ENCODE results near the gene HK1.

Gene HK1

GRCh38 chr10:69406302-69406811 is 128.1 kb downstream of the HK1 start:
- DNase-seq (ENCODE audit: low spot score): no peak

- DNase-seq (ENCODE audit: low spot score): no peak
Measured at GRCh38 chr10:69406816-69407580, 128.7 kb downstream of the HK1 start.

- DNase-seq (ENCODE audit: low spot score): no peak
Measured at GRCh38 chr10:69407621-69408301, 129.5 kb downstream of the HK1 start.

- DNase-seq (ENCODE audit: low spot score): peak; percentile 83
Measured at GRCh38 chr10:69408318-69409175, 130.3 kb downstream of the HK1 start.

GRCh38 chr10:69409176-69409495 is 130.8 kb downstream of the HK1 start:
- DNase-seq (ENCODE audit: low spot score): peak; percentile 35

GRCh38 chr10:69409968-69410367 is 131.7 kb downstream of the HK1 start:
- DNase-seq (ENCODE audit: low spot score): peak; percentile 57

- no peak for DNase-seq (ENCODE audit: low spot score)
Measured at GRCh38 chr10:69410487-69410886, 132.2 kb downstream of the HK1 start.

- no peak for DNase-seq (ENCODE audit: low spot score)
Measured at GRCh38 chr10:69411476-69411875, 133.2 kb downstream of the HK1 start.

GRCh38 chr10:69412232-69412790 is 134.0 kb downstream of the HK1 start:
- no peak for DNase-seq (ENCODE audit: low spot score)

- DNase-seq (ENCODE audit: low spot score): peak; percentile 55
Measured at GRCh38 chr10:69413221-69413865, 135.0 kb downstream of the HK1 start.

GRCh38 chr10:69414036-69415018 is 136.0 kb downstream of the HK1 start:
- DNase-seq (ENCODE audit: low spot score): no peak

- no peak for DNase-seq (ENCODE audit: low spot score)
Measured at GRCh38 chr10:69415049-69415448, 136.8 kb downstream of the HK1 start.

- DNase-seq (ENCODE audit: low spot score): no peak
Measured at GRCh38 chr10:69415951-69416350, 137.7 kb downstream of the HK1 start.

GRCh38 chr10:69416695-69417094 is 138.4 kb downstream of the HK1 start, which contains the start of gene TACR2:
TSS of gene TACR2 (minus strand) at chr10:69416918. CDS start at chr10:69416323, 595 bp downstream.
- no peak for DNase-seq (ENCODE audit: low spot score)

GRCh38 chr10:69417542-69417941 is 139.2 kb downstream of the HK1 start:
- DNase-seq (ENCODE audit: low spot score): no peak

- no peak for DNase-seq (ENCODE audit: low spot score)
Measured at GRCh38 chr10:69418052-69418752, 139.9 kb downstream of the HK1 start.

GRCh38 chr10:69419096-69419743 is 140.9 kb downstream of the HK1 start:
- no peak for DNase-seq (ENCODE audit: low spot score)

- no peak for DNase-seq (ENCODE audit: low spot score)
Measured at GRCh38 chr10:69419744-69420126, 141.4 kb downstream of the HK1 start.

- no peak for DNase-seq (ENCODE audit: low spot score)
Measured at GRCh38 chr10:69421611-69422308, 143.5 kb downstream of the HK1 start.
